ENCODE results near the gene ZBTB1.
"Not testable (repeated sequence)": the region's sequence is repeated elsewhere in the genome, so short reads cannot be mapped to it uniquely, and the experiment has no call there.

Gene ZBTB1

DNA sequence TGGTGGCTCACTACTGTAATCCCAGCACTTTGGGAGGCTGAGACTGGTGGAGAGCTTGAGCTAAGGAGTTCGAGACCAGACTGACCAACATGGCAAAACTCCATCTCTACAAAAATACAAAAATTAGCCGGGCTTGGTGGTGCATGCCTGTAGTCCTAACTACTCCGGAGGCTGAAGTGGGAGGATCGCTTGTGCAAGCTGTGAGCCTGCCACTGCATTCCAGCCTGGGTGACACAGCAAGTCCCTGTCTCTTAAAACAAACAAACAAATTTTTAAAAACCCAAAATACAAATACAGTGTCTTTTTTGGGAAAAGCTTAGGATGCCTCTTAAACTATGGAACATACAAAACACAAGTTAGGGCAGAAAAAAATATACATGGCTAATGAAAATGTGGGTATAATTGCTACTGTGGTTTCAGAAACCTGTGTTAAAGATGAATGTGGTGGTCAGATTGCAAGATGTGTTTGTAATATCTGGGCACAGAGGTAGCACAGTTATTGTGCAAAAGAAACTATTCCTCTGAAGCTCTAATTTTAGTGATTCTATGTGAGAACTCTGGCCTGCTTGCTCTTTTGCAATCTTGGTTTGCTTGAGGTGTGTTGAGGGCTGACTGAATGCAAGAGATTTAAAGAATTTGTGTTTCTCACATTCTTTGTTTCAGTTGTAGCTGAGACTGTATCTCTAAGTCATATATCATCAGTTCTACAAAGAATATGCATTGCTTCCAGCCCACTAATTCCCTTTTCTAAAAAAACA is 32.1 kb downstream of the ZBTB1 start:
- DNase-seq = peak; percentile 78

DNA sequence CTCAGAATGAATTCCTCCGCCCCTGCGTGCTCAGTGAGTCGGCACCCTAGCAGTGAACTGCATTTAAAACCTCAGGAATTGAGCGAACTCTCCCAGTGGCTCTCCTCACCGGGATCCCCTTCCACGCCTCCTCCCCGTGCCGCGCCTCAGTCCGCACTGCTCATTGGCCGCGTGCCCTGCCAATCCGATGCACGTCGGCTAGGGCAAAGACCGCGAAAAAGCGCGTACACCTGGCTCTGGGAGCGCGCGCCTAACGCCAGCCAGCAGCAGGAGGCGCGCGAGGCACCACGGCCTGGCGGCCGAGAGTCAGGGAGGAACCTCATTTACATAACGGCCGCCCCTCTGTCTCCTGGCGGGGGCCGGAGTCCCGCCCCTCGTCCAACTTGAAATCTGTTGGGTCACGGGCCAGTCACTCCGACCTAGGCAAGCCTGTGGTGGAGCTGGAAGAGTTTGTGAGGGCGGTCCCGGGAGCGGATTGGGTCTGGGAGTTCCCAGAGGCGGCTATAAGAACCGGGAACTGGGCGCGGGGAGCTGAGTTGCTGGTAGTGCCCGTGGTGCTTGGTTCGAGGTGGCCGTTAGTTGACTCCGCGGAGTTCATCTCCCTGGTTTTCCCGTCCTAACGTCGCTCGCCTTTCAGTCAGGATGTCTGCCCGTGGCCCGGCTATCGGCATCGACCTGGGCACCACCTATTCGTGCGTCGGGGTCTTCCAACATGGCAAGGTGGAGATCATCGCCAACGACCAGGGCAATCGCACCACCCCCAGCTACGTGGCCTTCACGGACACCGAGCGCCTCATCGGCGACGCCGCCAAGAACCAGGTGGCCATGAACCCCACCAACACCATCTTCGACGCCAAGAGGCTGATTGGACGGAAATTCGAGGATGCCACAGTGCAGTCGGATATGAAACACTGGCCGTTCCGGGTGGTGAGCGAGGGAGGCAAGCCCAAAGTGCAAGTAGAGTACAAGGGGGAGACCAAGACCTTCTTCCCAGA is 35.9 kb downstream of the ZBTB1 start, which contains the start of gene HSPA2:
HSPA2 (plus strand) TSS at position 534 of the 995 bp plus-strand sequence; CDS start at position 643, 109 bp downstream.
- DNase-seq = peak; percentile 99

DNA sequence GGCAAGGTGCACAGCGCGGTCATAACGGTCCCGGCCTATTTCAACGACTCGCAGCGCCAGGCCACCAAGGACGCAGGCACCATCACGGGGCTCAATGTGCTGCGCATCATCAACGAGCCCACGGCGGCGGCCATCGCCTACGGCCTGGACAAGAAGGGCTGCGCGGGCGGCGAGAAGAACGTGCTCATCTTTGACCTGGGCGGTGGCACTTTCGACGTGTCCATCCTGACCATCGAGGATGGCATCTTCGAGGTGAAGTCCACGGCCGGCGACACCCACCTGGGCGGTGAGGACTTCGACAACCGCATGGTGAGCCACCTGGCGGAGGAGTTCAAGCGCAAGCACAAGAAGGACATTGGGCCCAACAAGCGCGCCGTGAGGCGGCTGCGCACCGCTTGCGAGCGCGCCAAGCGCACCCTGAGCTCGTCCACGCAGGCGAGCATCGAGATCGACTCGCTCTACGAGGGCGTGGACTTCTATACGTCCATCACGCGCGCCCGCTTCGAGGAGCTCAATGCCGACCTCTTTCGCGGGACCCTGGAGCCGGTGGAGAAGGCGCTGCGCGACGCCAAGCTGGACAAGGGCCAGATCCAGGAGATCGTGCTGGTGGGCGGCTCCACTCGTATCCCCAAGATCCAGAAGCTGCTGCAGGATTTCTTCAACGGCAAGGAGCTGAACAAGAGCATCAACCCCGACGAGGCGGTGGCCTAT is 36.8 kb downstream of the ZBTB1 start:
- peak; percentile 49 for DNase-seq

DNA sequence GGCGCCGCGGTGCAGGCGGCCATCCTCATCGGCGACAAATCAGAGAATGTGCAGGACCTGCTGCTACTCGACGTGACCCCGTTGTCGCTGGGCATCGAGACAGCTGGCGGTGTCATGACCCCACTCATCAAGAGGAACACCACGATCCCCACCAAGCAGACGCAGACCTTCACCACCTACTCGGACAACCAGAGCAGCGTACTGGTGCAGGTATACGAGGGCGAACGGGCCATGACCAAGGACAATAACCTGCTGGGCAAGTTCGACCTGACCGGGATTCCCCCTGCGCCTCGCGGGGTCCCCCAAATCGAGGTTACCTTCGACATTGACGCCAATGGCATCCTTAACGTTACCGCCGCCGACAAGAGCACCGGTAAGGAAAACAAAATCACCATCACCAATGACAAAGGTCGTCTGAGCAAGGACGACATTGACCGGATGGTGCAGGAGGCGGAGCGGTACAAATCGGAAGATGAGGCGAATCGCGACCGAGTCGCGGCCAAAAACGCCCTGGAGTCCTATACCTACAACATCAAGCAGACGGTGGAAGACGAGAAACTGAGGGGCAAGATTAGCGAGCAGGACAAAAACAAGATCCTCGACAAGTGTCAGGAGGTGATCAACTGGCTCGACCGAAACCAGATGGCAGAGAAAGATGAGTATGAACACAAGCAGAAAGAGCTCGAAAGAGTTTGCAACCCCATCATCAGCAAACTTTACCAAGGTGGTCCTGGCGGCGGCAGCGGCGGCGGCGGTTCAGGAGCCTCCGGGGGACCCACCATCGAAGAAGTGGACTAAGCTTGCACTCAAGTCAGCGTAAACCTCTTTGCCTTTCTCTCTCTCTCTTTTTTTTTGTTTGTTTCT is 37.6 kb downstream of the ZBTB1 start:
- DNase-seq = peak; percentile 51

DNA sequence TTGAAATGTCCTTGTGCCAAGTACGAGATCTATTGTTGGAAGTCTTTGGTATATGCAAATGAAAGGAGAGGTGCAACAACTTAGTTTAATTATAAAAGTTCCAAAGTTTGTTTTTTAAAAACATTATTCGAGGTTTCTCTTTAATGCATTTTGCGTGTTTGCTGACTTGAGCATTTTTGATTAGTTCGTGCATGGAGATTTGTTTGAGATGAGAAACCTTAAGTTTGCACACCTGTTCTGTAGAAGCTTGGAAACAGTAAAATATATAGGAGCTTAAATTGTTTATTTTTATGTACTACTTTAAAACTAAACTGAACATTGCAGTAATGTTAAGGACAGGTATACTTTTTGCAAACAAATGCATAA is 38.2 kb downstream of the ZBTB1 start:
- DNase-seq = no peak

DNA sequence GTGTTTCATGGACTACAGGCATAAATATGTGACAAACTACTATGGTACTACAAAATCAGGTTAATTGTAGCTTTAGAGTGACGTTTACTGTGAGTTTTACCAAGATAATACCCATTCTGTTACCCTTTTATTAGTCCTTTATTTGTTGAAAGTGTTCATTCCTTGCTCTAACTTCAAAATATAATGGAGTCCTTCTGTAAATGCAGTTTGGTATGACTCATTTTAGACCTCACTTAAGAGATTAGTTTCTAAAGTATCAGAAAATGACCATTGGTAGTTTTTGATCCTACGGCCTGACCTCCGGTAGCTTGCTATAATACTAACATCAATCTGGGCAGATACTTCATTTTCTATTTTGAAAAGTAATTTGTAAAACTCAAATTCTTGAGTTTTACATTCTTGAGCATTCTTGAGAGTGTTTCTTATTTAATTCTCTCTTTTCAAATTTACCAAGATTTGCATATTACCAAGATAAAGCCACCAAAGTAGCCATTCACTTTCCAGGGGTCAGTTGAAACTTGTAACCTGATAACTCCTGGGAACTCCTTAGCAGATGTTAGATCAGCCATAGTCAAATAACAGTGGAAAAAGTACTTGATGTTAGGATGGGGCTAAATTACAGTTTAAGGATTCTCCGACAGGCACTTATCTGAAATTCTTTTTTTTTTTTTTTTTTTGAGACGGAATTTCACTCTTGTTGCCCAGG is 40.2 kb downstream of the ZBTB1 start:
- DNase-seq = no peak

DNA sequence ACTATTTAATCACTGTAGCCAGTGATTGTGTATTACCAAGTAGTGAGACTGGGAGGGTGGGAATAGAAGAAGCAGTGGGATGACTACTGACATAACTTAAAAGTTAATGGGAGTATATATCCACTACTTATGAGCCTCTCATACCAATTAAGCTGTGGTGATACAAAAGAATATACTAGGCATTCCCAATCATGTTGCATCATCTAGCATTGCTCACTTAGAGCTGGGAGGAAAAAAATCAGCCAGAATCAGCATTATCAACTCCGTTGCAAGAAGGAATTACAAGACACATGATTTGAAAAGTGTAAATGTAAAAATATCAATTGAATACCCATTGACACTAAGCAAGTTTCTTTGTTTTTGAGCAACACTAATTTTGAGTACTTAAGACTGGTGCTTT is 44.4 kb downstream of the ZBTB1 start:
- no peak for DNase-seq

DNA sequence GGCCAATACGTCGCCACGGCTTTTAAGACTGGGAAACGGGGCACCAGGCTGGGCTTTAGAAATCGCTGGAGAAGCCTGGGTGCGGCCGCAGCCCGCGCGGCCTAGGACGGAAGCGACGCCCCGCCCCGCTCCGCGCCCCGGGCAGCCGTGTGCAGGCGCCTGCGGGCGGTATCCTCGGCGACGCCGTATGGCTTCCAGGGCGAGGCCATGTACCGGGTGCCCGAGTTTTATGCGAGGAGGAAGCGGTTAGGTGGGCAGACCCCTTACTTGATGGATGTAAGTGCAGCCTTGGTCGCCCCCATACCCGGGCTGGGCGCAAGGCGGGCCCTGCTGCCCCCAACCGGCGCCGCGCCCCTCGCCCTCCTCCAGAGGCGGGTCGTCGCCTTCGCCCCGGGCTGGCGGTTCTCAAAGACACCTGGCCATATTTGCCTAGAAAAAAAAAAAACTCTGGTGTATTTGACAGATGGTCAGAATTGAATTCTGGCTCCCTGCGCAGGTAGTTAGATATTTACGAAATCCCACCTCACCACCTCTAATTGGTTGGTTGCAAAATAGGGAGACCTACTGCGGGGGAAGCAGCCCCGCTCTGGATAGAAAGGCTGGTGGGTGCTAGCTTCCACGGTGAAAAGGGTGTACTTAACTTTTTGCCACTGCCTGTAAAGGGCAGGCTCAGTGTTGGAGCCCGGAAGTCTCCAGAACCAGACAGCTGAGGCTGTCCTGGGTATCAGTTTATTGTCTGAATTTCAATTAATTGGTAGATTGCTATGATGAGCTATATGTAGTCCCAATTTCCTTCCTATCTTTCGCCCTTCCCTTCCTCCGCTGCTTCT is 45.4 kb downstream of the ZBTB1 start, which contains the start of gene PPP1R36:
PPP1R36 (plus strand) TSS at position 171 of the 830 bp plus-strand sequence; CDS start at position 208, 37 bp downstream.
- peak; percentile 59 for DNase-seq

DNA sequence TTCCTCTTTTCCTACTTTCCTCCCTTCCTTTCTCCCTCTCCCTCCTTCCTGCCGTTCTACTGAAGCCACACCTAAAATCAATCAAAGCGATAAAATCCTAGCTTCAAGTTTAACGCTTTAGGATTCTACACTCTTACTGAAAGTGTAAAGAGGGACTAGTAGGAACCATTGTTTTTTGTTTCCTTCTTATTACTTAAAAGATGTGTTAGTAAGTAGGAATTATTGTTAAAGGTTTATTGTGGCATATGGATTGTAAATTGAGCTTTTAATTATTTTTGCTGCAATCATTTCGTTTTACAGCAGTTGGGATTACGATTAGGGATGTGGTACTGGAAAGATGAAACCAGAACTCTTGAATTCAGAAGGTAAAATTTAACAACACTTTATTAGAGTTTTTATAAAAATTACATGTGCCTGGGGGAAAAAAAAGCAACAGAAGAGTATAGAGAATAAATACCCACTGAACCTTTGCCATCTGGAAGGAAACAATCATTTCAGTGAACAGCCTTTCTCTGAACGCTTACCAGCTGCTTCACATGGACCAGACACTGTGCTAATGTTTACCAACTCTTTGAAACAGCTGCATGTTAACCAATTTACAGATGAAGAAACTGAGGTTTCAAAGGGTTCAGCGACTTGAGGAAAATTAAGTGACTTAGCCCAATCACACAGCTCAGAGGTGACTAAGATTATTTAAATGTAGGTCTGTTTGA is 46.2 kb downstream of the ZBTB1 start:
- DNase-seq = no peak

DNA sequence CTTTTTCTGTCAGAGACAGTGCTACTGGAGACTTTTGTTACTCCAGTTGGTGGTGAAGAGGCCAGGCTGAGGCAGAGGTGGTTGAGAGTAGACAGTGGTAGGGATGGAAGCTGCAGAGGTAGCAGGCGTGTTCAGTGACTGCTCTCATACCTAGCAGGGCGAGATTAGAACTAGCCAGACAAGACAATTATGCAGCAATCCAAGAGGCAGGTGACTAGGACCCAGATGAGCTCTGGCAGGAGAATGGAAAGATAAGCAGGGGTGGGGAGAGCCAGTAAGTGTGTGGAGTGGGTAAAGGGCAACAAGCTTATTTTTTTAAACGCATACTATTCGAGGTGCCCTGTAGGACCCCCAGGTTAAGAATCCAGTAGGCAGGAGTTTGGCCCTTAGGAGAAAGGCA is 50.0 kb downstream of the ZBTB1 start:
- DNase-seq = peak; percentile 84

DNA sequence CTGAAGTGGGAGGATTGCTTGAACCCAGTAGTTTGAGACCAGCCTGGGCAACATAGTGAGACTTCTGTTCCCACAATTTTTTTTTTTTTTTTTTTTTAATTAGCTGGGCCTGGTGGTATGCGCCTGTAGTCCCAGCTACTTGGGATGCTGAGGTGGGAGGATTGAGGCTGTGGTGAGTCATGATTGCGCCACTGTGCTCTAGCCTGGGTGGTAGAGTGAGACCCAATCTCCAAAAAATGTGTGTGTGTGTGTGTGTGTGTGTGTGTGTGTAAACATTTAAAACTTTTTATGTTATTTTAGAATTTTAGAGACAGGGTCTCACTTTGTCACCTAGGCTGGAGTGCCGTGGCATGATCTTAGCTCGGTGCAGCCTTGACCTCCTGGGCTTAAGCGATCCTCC is 52.0 kb downstream of the ZBTB1 start:
- DNase-seq = peak; percentile 89

DNA sequence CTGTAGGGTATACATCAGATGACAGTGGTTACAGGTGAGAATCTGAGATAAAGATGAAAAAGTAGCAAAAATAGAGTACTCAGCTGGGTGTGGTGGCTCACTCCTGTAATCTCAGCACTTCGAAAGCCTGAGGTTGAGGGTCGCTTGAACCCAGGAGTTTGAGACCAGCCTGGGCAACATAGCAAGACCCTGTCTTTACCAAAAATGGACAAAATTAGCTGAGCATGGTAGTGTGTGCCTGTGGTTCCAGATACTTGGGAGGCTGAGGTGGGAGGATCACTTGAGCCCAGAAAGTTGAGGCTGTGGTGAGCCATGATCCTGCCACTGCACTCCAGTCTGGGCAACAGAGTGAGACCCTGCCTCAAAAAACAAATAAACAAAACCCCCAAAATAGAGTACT is 53.6 kb downstream of the ZBTB1 start:
- not testable (repeated sequence) for DNase-seq

DNA sequence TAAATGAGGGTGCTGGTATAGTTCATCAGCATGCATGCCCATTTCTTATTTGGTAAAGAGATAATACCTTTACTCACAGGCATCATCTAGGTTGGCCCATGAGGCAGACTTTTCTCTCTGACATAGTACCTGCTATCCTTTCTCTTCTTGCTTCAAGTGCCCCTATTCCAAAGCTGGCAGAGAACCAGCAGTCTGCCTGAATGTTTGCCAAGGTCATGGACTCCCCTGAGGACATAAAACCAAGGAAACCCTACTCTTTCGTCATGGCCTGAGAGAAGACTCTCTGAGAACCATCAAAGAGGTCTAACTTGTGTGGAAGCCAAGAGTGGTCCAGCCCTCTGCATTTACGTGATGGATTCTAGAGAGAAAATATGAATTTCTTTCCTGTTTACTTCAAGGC is 57.1 kb downstream of the ZBTB1 start:
- DNase-seq = no peak

DNA sequence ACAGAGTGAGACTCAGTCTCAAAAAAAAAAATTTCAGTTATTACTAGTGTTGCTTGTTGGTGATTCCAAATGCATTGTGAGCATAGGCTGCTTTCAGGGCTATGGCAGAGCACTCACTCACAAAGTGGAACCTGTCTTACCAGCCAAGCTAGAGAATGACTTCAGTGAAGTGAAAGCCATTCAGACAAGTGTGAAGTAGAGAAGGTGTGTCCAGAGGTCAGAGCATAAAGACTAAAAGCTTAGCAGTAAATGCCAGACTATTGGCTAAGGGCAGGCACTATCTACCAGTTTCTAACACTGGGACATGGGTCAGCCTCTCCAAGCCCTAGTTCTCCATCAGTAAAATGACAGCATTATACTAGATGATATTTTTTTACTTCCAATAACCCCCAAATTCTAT is 57.9 kb downstream of the ZBTB1 start:
- peak; percentile 52 for DNase-seq

DNA sequence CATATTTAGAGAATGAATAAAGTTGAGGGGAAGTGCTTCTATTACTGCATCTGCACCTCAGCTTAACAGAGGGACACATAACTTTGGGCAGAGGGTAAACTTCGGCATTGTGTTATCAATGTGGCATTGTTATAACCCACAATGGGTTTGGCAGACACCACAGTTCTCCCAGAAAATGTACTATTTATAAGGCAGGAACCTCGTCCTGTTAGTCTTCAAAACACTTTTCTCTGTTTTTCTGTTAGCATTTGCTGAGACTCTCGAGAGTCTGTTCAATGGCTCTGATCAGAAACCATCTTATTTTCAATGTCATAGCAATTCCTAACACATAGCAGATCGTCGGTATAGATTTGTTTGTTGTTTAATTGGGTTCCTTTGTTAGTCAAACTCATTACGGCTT is 59.1 kb downstream of the ZBTB1 start:
- DNase-seq = no peak

DNA sequence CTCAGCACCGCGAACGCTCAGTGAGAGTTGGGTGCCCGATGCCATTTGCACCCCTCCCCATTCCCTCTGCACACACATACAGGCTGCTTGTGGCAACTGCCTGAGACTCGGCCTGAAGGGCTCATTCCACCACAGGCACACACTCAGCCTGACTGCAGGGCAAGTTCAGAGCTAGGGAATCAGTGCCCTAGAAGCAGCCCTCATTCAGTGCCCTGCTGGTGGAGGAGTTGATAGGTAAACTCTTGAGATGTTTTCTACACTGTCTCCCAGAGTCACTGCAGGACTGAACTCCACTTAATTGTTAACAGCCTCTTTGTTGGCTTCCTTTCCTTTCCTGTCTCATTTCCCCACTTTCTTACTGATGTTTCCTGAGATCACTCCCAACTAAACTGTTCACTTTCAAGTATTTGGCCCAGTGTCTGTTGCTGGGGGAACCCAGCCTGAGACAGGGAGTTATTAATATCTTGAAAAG is 62.1 kb downstream of the ZBTB1 start:
- peak; percentile 73 for DNase-seq

DNA sequence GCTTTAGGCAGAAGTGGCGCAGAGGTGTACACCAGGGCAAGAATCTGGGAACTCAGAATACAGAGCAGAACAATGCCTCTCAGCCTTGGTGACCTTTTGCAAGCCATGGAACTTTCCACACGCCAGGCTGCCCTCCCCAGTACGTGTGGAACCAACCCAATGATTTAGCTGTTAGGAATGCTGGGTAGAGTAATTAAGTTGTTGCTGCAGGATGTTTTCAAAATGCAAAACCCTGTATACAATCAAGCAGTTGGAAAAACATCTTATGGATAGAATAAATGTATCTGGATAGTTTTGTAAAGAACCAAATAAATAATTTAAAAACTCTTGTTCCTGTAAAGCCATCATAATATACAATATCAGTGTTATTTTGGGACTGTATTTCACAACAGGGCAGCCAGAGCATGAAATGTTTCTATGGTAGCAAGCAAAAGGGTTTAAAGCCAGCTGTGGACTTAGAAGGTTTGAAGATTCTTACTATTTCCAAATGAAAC is 64.6 kb downstream of the ZBTB1 start:
- DNase-seq = peak; percentile 96

DNA sequence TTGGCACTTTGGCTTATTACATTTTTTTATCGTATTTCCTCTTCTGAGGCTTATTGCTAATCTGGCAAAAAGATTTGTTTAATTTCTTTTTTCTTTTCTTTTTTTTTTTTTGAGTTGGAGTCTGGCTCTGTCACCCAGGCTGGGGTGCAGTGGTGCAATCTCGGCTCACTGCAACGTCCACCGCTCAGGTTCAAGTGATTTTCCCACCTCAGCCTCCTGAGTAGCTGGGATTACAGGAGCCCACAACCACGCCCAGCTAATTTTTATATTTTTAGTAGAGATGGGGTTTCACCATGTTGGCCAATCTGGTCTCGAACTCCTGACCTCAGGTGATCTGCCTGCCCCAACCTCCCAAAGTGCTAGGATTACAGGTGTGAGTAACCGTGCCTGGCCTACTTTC is 65.1 kb downstream of the ZBTB1 start:
- DNase-seq = not testable (repeated sequence)

DNA sequence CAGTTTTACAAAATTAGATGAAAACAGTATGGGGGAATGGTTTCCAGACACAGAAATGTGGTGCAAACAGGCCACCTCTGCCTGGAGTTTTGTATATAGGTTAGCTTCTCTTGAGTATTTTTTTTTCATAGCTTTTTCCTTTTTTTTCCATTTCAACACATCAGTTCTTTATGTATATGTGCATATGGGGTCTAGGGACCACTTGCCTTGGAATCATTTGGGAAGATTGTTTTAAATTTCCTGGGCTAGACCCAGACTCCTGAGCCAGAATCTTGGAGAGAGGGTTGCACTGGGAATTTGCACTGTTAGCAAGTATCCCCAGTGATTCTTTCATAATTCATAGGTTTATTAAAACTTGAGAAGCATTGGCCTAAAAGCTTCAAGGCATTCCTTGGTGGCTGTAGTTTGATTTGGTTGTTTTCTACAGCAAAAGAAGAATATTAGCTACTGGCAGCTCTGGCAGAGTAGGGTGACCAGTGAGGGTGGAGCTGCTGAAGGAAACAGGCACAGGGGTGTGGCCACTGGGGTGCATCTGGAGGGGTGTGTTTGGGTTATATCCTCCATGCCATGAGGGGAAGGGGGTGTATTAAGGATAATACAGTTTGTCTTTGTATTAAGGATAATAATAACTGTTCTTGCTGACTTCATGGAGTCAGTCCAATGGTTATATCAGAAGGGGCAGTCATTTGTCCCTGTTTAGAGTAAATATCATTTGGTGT is 68.0 kb downstream of the ZBTB1 start:
- no peak for DNase-seq

All from islet precursor cell (in vitro differentiated cells).